Activated B cell treated with CpG ODN at 0.5 μM for 24 hours (primary cell): Measurements from ENCODE around the gene DNAI7. TPM values are rescaled to one million over a fixed set of nuclear protein-coding genes. Genes with fewer than 3 reads are reported as not detected.

Experiments
- ATAC-seq: fragments of 200-7000 bp; cut with Tn5 transposase; one replicate; pipeline ENCODE4 v1.10.0; 2021; ENCODE audit warnings: low read depth, mild to moderate bottlenecking, moderate library complexity
- CTCF ChIA-PET: fragments of 350-600 bp; sonication (Branson Sonifier 250); formaldehyde crosslinking; loops from one replicate; lab custom pipeline; 2021; ENCODE audit warnings: antibody characterized with exemption; lab: Charles Lee
- POLR2A ChIA-PET: fragments of 350-600 bp; sonication (Branson Sonifier 250); formaldehyde crosslinking; loops from one replicate; lab custom pipeline; 2021; ENCODE audit warnings: antibody characterized with exemption; lab: Charles Lee
- DNase-seq: peaks from one replicate; pipeline ENCODE4 v3.0.0; 2022
- H3K27ac Mint-ChIP-seq: one replicate; pipeline ENCODE4 v1.8.0; 2020; ENCODE audit warnings: mixed read lengths
- H3K27me3 Mint-ChIP-seq: one replicate; pipeline ENCODE4 v1.8.0; 2021; ENCODE audit warnings: mixed read lengths
- H3K36me3 Mint-ChIP-seq: one replicate; pipeline ENCODE4 v1.8.0; 2021; ENCODE audit warnings: low read depth, mixed read lengths
- H3K4me1 Mint-ChIP-seq: one replicate; pipeline ENCODE4 v1.8.0; 2021; ENCODE audit warnings: mixed read lengths
- H3K4me3 Mint-ChIP-seq: one replicate; pipeline ENCODE4 v1.8.0; 2020; ENCODE audit warnings: mild to moderate bottlenecking, mixed read lengths
- H3K9me3 Mint-ChIP-seq: one replicate; pipeline ENCODE4 v1.8.0; 2020; ENCODE audit warnings: mixed read lengths
- intact Hi-C: fragments of 100-400 bp; cut with micrococcal nuclease; formaldehyde crosslinking; loops from one replicate; pipeline ENCODE4 v1.15.1; 2024
- total RNA-seq: library from RNA; stranded (reverse); gene quantifications from 2 replicates; pipeline ENCODE4 v1.2.3, GENCODE V29; 2022
- TF ChIP-seq, protein P1 (sequence below): fragments of 200-600 bp; IDR thresholded peaks from one replicate; pipeline ENCODE4 v1.8.0; 2022; ENCODE audit warnings: antibody characterized with exemption, mild to moderate bottlenecking

Gene DNAI7, protein sequence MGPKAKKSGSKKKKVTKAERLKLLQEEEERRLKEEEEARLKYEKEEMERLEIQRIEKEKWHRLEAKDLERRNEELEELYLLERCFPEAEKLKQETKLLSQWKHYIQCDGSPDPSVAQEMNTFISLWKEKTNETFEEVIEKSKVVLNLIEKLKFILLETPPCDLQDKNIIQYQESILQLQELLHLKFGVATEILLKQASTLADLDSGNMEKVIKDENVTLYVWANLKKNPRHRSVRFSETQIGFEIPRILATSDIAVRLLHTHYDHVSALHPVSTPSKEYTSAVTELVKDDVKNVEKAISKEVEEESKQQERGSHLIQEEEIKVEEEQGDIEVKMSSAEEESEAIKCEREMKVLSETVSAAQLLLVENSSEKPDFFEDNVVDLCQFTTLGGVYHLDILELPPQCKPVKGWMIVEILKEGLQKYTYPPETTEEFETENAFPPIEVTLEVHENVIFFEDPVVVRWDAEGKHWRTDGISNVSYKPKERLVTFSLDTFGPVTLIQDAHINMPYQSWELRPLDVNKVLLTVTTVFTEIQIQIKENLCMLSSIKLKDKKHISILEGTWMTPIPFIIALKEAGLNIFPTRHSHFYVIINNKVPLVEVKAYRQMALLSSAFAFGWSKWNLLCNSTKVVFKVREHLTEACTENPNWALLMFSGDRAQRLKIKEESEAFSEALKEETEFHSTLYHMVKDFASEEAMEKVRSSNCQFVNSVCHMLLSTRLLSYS
- total RNA-seq = 0.15 and 0.27 TPM in 2 replicates

DNA sequence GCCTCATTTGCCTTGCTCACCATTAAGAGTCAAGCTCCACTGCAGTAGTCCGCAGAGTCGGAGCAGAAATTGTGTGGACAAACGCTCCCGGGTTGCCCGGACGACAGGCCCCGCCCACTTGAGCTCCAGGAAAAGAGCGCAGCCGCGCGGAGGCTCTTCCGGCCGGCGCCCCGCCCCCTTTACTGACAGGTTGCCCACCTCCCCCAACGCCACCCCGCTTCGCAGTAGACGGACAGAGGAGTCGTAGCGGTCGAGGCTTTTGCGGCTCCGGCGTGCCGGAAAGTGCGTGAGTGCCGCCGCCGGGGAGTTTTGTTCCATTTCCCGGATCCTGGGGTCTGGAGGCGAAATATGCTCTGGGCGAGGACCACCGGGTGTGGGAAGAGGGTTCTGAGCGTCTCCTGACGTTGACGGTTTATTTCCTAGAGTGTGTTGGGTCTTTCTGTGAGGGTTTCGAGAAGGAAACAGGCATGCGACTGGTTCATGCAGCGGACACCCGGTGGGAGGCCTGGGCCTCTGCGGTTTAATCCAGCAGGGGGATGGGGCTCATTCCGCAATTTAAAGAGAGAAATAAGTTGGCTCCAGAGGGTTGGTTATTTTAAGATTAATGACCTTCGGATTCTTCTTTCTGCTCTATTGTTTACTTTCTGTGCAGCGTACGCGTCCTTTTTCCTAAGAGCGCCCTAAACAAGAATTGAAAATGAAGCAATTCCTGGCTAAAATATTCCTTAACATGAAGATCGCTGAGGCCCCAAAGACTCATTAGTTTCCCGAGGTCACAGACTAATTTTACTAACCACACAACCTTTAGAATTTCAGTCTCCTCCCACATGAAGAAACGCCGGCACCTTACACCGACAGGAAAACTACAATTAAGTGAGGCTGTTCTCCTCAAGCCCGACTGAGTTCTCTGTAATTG lies at the start of gene DNAI7, which contains the start of gene ETFRF1:
DNAI7 (minus strand) TSS at position 105 of the 916 bp plus-strand sequence; CDS start at position 23, 82 bp downstream.
ETFRF1 (plus strand) TSS at position 182 of the 916 bp plus-strand sequence. CDS start 8,720 bp downstream, outside the sequence.
- Mint-ChIP-seq H3K27ac (peak within 1 kb of the TSS; percentile 96), H3K9me3 (no peaks in the 10 kb centered on the region), H3K4me3 (peak within 1 kb of the TSS; percentile 94), H3K4me1 (peaks cover 34% of the 10 kb centered on the region), H3K27me3 (no peaks in the 10 kb centered on the region), H3K36me3 (peaks cover 15% of the 10 kb centered on the region)
- CTCF ChIA-PET = interaction anchor here (0.9 to 1.7 kb wide), 4 partner anchors 15 to 192 kb away, joined by 3 to 11 read pairs (median 4); no protein-coding TSS in a partner anchor
- ATAC-seq (peak; percentile 97), DNase-seq (peak; percentile 98)
- POLR2A ChIA-PET = interaction anchor here (0.6 to 2.2 kb wide), 11 partner anchors 9 to 391 kb away, joined by 3 to 23 read pairs (median 5); partner anchors contain the start of gene KRAS
- intact Hi-C loops = loop anchor here (1.0 to 2.0 kb wide), 7 partner anchors 9 to 1743 kb away; partner anchors contain the start of gene FGFR1OP2
- TF ChIP-seq, protein P1, sequence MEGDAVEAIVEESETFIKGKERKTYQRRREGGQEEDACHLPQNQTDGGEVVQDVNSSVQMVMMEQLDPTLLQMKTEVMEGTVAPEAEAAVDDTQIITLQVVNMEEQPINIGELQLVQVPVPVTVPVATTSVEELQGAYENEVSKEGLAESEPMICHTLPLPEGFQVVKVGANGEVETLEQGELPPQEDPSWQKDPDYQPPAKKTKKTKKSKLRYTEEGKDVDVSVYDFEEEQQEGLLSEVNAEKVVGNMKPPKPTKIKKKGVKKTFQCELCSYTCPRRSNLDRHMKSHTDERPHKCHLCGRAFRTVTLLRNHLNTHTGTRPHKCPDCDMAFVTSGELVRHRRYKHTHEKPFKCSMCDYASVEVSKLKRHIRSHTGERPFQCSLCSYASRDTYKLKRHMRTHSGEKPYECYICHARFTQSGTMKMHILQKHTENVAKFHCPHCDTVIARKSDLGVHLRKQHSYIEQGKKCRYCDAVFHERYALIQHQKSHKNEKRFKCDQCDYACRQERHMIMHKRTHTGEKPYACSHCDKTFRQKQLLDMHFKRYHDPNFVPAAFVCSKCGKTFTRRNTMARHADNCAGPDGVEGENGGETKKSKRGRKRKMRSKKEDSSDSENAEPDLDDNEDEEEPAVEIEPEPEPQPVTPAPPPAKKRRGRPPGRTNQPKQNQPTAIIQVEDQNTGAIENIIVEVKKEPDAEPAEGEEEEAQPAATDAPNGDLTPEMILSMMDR = no peak

DNA sequence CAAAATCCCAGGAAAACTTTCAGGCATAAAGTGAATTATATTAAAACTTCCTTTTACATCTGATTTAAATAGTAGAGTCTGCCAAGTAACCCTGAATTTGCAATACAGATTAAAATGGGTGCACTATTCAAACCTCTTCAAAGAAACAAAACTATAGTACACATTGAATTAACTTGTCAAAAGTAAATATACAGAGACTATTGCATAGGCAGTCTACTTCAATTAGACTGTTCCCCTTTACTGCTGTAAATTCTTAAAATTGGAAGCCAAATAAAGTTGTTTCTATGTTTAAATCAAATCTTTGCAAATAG lies 48.7 kb upstream of the DNAI7 start:
- no peak overlapping the region for H3K4me3 Mint-ChIP-seq
- H3K27ac Mint-ChIP-seq = no peak overlapping the region
- intact Hi-C loops = no loop called here
- no peak for ATAC-seq
- POLR2A ChIA-PET = no interaction called here
- H3K27me3 Mint-ChIP-seq = no peaks in the 10 kb centered on the region
- peaks cover 56% of the 10 kb centered on the region for H3K36me3 Mint-ChIP-seq
- DNase-seq = no peak
- CTCF ChIA-PET = interaction anchor here (1.6 kb wide), 1 partner anchor 9 kb away, joined by 3 read pairs; no protein-coding TSS in a partner anchor
- peaks cover 23% of the 10 kb centered on the region for H3K4me1 Mint-ChIP-seq
- no peaks in the 10 kb centered on the region for H3K9me3 Mint-ChIP-seq
- TF ChIP-seq, protein P1 = no peak

DNA sequence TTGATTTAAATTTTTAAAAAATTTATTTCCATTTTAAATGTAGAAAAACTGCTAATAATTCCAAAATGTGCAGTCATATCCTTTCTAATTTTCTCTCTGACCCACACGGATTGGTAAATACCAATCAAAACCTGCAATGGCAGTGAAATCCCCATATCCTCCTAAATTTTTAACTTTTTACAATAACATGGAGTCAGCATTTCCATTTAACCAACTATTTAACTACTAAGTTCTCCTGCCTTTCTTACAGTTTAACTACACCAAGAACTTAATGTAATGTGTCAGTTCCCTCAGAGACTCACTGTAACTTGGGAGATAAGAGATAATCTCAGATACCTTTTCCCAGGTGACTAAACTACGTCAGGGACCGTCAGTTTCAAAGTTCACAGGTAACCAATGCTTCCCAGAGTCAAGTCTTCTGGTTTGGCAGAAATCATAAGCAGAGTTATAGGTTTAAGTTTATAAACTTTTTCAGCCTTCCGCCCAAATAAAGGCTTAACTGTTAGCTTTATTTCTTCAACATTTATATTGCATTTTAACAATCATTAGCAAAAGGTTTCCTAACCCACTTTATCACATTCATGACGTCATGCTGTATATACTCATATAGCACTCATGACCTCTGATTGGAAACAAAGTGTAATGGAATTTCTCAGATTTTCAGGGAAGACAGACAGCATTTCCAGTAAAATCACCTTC lies 48.2 kb upstream of the DNAI7 start:
- no peaks in the 10 kb centered on the region for H3K27me3 Mint-ChIP-seq

More for the DNA sequence above, 48.2 kb upstream of the DNAI7 start:
- no peak for DNase-seq
- peaks cover 19% of the 10 kb centered on the region for H3K4me1 Mint-ChIP-seq
- H3K36me3 Mint-ChIP-seq = peaks cover 55% of the 10 kb centered on the region
- ATAC-seq = no peak
- peak overlapping the region; percentile 53 for H3K27ac Mint-ChIP-seq
- ChIA-PET POLR2A (no interaction called here), CTCF (interaction anchor here (1.6 kb wide), 1 partner anchor 9 kb away, joined by 3 read pairs; no protein-coding TSS in a partner anchor)
- H3K9me3 Mint-ChIP-seq = no peaks in the 10 kb centered on the region
- no peak overlapping the region for H3K4me3 Mint-ChIP-seq
- TF ChIP-seq, protein P1 = no peak
- intact Hi-C loops = no loop called here
